Eye (tissue), 1 donor: ENCODE measurements around the gene GRK6.

Experiments used
- DNase-seq: peaks from one replicate; pipeline ENCODE4 v3.0.0-alpha.2; 2015

Gene GRK6

GRCh38 chr5:177440990-177441780 lies 14.7 kb downstream of the GRK6 start:
- DNase-seq: no peak

GRCh38 chr5:177442066-177442826 lies 15.8 kb downstream of the GRK6 start:
- DNase-seq: no peak

- no peak for DNase-seq
Observed at GRCh38 chr5:177443144-177443983, 16.9 kb downstream of the GRK6 start.

- no peak for DNase-seq
Observed at GRCh38 chr5:177444106-177445051, 17.9 kb downstream of the GRK6 start.

- DNase-seq: no peak
Observed at GRCh38 chr5:177445052-177445916, 18.8 kb downstream of the GRK6 start.

- DNase-seq: no peak
Observed at GRCh38 chr5:177445917-177446199, 19.4 kb downstream of the GRK6 start.

GRCh38 chr5:177446200-177447065 lies 20.0 kb downstream of the GRK6 start, which contains the start of gene PRR7:
TSS of gene PRR7 (plus strand) at chr5:177446814. CDS start at chr5:177455068, 8,254 bp downstream.
- DNase-seq: peak; percentile 88

- DNase-seq: peak; percentile 89
Observed at GRCh38 chr5:177447066-177447610, 20.7 kb downstream of the GRK6 start.

GRCh38 chr5:177447611-177448243 lies 21.3 kb downstream of the GRK6 start:
- DNase-seq: peak; percentile 82

GRCh38 chr5:177448244-177448950 lies 21.9 kb downstream of the GRK6 start:
- DNase-seq: no peak

GRCh38 chr5:177449140-177450061 lies 22.9 kb downstream of the GRK6 start:
- DNase-seq: peak; percentile 18

- no peak for DNase-seq
Observed at GRCh38 chr5:177450667-177451424, 24.4 kb downstream of the GRK6 start.

GRCh38 chr5:177452688-177453638 lies 26.5 kb downstream of the GRK6 start:
- peak; percentile 13 for DNase-seq

- DNase-seq: no peak
Observed at GRCh38 chr5:177453852-177454396, 27.4 kb downstream of the GRK6 start.

- peak; percentile 97 for DNase-seq
Observed at GRCh38 chr5:177454397-177455035, 28.0 kb downstream of the GRK6 start.
